Stimulated activated CD8-positive, alpha-beta memory T cell treated with anti-CD3 and anti-CD28 coated beads, Interleukin-4, amount 100 ng/mL, for 24 hours (primary cell): ENCODE data around the gene GLIS1.

Source experiments
- DNase-seq: peaks from one replicate; pipeline ENCODE4 v3.0.0-alpha.2; 2020; ENCODE audit warnings: low read depth

GLIS1 gene

DNA sequence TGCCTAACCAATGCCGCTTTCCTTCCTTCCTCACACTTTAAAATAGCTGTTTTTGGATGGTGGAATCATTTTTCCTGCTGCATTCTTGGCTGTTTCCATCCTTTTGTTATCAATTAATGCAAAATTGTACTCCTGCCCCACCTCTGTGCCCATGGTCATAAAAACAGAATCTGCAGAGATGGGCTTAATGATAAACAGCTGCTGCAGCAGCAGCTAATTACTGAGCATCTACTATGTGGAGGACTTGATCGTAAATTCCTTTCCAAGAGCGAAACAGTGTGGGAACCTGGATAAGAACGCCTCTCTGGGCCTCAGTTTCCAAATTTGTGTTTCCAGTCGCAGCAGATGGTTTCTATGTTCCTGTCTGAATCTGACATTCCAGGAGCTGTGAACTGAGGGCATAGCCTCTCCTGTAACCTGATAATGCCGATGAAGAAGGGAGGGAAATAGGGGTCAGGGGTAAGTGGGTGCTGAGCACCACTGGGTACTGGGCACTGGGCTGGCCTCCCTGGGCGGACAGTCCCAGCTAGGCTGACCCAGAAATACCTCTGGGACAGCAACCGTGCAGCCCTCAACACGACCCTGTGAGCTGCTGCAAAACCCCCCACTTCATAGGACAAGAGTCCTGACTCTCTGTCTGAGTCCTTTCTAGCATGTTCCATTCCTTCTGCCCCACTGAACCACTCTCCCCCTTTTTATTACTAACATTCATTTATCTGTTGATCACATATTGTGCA, 158.1 kb downstream of the GLIS1 start:
- no peak for DNase-seq

DNA sequence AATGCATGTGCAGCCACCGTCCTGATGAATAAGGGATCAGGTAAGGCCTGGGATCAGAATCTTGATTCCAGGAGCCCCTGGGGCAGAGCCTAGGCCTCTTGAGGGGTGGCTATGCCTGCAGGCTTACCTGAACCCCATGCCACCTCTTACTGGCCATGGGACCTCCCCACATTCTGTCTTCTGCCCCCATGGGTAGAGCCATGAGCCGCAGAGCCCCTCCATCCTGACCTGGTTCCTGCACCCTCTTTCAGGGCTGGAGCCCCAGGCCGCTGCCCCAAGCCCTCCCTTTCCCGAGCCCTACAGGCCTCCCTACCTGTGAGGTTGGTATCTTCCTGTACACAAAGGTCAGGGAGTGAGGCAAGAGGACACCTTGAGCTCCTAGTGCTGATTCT, 159.0 kb downstream of the GLIS1 start:
- DNase-seq: no peak

DNA sequence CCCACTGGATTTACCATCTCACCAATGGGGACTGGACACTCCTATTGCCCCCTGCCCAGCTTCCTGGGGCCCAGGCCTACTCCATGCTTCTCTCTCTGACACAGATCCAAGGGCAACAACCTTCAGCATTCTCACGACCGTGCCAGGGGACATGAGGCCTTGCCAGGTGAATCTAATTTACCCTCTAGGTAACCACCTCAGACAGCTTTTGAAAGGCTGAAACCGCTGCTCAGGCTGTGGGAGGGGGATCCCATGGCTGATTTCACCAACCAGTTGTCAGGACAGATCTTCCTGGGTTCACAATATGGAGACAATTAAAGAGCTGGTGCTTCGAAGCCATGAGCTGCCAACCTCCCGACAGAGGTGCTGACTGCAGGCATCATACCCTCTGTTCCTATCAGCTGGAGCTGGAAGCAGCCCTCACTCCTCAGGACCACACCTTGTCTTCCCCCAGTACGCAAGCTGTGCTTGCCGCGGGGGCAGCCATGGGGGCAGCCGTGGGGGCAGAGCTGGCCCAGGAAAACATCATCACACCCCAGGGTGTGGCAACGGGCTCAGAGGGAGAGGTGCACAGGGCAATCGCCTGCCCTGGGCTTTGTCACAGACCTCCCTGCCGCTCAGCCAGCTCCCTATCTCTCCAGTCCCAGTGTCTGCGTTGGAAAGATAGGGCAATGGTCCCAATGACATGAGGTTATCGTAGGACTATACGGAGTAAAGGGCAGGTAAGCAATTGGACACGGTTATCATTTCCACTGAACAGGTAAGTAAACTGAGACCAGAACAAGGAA, 159.5 kb downstream of the GLIS1 start:
- no peak for DNase-seq

DNA sequence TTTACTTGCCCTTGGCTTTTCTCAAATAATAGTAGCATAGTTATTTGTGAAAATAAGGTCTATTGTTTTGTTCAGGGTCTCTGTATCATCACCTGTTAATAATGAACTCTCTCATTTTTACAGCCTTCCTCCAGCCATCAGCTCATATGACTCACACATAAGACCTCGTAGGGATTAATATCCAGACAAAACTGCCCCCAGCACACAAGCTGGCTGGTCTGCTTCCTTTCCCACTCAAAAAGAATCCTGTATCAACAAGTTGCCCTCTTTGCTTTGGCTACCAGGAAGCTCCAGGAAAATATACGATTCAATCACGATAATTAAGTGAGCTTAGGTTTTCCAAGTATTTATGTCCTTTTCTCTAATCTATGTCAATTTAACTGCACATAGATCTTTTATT, 160.6 kb downstream of the GLIS1 start:
- DNase-seq: no peak

DNA sequence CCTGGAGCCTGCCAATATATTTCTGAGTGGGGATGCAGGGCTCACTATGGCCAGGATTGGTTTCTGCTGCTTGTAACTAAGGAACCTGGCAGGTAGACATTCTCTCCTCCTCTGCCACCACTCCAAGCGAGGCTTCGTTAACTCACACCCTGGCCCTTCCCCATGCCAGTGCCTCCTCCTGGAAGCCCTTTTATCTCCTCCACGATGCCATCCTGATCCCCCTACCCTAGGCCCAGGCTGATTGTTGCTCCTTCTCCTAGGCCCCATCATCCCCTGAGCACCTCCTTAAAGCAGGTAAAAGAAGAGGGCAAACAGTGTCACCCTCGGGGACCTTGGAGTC, 161.2 kb downstream of the GLIS1 start:
- no peak for DNase-seq

DNA sequence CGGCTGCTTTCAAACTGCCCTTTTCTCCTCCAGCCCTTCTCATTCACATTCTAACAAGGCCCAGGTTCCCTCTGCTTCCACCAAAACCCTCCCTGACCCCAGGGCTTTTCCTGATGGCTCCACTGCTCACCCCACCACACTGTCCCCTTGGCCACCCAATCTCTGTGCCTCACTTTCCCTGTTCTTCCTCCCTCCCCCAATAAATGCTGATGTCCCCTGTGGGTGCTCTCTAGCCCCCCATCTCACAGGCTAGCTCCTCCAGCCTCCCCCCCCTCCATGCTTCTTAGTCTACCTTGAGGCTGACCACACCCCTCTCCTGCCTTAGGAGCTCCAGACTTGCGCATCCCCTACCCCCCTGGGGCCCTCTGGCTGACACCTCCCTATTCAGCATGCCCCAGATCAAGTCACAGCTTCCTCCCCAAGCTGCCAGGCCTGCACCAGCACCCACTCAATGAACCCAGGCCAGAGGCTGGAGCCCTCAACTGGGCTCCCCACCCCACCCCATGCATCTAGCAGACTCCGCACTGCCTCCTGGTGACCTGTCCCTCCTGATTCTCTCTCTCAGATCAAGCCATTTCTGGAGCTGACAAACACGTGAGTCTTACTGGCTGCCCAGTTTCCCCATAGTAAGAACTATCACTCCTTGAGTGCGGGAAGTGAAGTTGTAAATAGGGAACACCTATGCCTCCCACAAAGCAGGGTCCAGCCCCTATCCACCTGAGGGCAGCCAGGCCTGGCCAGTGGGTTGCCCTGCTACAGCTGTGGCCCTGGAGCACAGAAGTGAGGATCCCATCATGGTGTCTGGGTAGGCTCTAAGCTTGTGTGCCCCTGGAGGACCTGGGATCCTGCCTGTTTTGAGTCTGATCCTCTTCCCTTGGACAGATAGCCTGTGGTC, 161.9 kb downstream of the GLIS1 start:
- DNase-seq: no peak

DNA sequence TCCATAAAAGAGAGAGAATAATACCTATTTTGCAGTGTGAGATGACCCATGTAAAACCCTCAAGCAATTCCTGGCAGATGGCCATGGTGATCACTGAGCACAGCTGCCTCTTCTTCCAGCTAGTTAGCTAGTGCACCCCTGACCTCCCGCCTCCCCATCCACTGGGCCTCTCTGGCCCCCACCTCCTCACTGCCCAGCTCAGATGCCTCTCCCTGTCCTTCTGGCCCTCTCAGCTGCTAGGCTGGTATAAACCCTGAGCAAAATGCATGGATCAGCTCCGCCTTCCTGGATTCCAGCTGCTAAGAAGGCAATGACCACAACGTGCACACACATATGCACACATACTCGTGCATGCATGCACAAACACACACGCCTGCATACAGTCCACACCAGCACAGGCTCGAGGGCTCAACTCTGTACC, 162.6 kb downstream of the GLIS1 start:
- no peak for DNase-seq

DNA sequence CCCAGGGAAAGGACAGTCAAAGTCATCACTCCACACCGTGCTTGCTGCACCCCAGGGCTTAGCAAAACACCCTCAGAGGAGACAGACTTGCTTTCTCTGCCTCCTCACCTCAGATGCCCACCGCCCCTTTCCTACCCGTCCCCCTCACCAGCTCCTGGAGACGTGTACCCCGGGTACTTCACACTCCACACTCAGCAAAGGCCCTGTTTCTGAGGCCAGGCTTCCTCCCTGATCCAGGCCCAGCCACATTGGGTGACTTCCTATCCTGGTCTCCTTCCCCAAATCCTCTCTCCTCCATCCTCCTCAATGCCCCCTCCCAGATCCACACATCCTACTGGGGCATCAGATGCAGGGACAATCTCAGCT, 163.0 kb downstream of the GLIS1 start:
- DNase-seq: no peak

DNA sequence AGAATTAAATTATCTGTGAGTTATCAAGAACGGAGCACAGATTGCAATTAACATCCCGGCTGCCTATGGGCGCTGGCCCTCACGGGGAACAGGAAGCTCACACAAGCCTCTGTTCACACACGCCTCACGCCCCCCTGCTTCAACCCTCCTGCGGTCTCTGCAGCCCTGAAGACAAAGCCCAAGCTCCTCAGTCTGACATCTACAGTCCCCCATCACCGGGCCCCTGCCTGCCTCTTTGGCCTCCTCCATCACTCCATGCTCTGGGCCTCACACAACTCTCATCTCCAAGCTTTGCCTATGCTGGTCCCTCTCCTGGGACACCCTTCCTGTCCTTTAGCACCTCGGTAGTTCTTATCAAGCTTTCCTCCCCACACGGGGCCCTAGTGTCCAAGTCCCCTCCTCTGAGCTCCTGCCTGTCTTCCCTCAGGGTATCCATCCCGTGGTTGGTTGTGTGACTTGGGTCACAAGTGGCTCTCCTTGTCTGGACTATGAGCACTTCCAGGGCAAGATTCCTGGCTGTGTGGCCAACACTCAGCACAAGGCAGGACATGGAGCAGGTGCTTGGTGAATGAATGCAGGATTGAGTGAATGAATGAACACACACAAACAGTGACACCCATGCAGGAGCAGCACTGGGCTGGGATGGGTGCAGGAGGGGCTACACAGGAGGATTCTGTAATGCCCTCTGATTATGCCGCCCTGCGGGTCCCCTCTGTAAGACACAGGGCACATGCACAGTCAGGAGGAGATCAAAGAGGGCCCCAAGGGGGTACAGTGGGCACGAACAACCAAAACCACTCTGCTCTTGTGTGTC, 163.6 kb downstream of the GLIS1 start:
- no peak for DNase-seq

DNA sequence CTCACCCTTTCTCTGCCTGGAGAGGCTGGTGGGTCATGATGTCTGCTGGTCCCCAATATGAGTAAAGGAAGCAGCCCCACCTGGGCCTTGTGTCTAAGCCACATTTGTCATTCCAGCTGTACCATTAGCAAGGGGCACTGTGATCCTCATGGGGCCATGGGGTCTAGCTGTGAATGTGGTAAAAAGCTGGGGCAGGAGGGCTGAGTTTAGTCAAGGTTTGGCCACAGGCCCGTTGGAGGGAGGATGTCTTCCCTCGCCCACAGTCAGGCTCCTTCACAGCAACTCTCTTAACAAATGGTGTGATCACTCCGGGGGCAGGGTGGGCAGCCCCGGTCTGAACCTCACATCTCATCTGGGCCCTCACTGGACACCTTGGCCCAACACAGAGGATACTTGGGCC, 164.3 kb downstream of the GLIS1 start:
- no peak for DNase-seq

DNA sequence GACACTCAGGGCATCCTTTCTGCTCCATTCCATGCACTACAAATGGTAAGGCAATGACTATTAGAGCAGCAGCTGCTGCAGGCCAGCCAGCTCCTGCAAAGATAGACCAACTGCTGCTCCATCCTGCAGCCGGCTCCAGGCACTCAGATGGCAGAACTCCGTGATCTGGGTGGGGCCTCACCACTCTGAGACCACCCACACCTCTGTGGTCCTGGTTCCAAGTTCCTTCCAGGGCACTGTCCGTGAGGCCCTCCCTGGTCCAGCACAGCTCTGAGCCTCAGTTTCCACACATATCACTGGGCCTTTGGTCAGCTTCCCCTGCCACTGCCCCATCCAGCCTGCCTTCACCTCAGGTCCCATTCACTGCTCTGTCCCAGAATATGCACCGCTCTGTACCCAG, 165.0 kb downstream of the GLIS1 start:
- no peak for DNase-seq

DNA sequence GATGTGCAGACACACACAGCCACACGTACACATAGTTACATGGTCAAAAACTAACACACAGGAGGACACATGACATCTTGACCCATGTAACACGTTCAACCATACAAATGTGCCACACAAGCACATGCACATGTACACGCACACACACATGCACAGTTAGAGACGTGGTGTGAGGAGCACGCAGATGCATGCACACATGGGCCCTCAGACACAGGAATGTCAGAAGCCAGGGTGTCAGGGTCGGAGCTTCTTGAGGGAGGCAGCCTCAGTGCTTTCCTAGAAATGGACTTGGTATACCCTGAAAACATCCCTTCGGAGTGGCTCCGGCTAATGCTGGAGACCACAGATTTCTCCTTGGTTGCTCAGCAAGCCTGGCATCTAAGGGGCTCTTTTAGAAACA, 165.4 kb downstream of the GLIS1 start:
- DNase-seq: no peak

DNA sequence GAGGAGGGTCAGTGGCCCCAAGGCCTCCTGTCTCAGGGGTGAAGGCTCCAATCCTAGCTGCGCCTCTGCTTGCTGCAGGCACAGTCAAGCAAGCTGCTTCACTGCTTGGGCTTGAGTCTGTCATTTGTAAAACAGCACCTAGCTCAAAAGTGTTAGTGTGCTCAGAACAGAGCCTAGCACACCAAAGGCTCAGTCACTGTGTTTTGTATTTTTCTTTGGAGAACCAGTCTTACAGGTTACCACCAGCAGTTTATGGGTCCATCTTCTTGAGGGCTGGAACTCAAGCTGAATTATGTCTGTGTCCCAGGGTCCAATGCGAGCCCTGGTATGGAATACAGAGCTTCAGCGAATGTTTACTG, 166.2 kb downstream of the GLIS1 start:
- no peak for DNase-seq

DNA sequence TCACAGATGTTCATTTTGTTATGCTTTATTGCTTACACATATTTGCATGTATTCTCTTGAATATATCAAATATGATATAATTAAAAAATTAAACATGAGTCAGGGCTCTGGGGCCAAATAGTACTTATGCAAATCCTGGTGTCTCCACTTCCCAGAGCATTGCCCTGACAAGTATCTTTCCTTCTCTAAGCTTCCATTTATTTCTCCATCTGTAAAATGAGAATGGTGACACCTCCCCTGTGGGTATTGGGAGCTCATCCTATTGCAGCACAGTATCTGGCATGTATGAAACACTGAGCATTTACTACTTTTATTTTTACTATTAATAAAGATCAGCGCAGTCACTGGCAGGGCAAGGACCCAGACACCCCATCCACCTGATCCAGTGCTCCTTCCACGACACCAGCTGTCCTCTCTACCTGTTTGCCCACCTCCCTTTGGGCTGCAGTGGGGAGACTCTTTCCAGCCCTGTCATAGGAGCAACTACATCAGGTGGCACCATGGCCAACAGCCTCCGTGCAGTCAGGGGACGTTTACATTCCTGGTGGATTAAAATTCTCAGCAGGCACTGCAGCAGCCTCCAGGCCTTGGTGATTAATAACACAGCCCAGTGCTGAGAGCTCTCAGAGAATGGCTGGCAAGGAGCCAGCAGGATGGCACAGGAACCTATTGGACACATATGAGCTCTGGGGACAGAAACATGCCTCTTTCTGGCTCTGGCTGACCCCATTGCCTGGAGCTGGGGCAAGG, 166.7 kb downstream of the GLIS1 start:
- no peak for DNase-seq

DNA sequence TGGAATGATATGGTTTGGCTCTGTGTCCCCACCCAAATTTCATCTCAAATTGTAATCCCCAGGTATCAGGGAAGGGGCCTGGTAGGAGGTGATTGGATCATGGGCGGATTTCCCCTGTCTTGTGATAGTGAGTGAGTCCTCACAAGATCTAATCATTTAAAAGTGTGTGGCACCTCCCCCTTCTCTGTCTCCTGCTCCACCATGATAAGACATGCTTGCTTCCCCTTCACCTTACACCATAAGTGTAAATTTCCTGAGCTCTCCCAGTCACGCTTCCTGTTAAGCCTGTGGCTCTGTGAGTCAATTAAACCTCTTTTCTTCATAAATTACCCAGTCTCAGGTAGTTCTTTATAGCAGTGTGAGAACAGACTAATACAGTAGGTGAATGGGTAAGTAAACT, 170.4 kb downstream of the GLIS1 start:
- DNase-seq: no peak

DNA sequence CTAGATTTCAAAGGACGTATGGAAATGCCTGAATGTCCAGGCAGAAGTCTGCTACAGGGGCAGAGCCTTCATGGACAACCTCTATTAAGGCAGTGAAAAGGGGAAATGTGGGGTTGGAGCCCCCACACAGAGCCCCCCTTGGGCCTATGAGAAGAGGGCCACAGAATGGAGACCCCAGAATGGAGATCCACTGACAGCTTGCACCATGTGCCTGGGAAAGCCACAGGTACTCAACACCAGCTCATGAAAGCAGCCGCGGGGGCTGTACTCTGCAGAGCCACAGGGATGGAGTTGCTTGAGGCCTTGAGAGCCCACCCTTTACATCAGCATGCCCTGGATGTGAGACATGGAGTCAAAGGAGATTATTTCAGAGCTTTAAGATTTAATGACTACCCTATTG, 171.1 kb downstream of the GLIS1 start:
- no peak for DNase-seq

DNA sequence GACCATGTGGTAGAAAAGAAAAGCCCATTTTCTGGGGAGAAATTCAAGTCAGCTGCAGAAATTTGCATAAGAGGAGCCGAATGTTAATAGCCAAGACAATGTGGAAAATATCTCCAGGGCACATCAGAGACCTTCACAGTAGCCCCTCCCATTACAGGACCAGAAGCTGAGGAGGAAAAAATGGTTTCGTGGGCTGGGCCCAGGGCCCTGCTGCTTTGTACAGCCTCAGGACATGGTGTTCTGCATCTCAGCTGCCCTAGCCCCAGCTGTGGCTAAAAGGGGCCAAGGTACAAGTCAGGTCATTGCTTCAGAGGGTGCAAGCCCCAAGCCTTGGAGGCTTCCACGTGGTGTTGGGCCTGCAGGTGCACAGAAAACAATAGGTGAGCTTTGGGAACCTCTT, 171.5 kb downstream of the GLIS1 start:
- no peak for DNase-seq

DNA sequence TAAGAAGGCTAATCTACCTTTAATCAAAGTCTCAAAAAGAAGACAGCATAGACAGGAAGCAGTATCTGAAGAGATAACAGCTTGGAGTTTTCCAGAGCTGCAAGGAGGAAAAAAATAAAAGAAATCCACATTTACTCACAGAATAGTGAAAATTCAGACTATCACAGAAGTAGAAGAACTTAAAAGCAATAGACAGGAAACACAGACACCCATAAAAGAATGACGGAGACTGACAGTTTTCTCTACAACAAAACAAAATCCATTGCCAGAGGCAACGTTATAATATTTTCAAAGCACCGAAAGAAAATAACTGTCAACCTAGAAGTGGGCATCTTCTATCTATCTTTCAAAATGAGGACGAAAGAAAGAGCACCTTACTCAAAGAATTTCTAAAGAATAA, 175.4 kb downstream of the GLIS1 start:
- DNase-seq: no peak

DNA sequence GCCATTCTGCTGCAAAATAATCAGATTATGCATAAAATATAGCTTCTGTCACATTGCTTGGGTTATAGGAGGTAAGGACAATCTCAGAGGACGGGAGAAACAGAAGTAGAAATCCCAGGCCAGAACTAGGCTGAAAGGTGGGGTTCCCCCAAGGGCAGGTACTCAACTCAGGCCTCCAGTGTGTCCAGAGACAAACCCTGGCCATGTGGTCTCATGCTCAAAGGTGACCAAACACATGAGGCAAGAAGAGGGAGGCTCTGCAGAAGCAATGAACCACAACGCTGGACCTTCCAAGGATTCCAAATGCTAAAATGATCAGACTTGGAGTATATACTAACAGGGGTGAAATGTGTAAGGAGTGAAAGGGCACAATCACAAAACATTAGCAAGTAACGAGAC, 176.0 kb downstream of the GLIS1 start:
- no peak for DNase-seq

DNA sequence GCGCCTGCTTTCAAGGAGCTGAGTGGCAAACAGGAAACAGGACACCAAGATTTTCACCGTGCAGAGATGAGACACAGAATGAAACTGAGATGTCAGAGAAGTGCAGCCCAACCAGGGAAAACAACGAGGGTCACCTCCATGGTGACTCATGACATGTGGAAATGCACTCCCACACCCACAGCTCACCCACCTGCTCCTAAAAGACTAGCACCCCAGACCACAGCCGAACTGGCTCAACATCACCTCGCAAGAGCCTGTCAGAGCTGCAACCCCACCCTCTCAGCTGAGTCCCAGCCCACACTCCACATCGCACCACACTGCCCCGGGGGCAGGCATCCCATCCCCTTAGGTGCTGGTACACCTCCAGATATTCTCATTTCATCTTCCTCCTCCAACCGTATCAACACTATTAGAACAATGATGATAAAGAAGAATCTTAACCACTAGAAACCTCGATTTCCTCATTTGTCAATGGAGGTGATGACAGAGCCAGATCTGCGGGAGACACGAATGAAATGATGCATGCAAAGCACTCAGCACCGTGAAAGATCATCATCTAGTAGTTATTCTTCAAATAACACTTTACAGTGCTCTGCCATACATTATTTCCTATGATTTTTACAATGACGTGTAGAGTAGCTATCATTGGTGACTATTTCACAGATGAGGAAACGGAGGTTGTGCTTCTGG, 176.5 kb downstream of the GLIS1 start:
- peak; percentile 29 for DNase-seq
